Measurements from ENCODE around the gene CCL8. TPM values are rescaled to one million over a fixed set of nuclear protein-coding genes. Genes with fewer than 3 reads are reported as not detected.
A peak's percentile ranks its signal among the peaks of the same experiment; 100 is the strongest.

CCL8 gene
- total and polyA plus RNA-seq, 2 of the 4 experiments (the other 2 are of a cell fraction), result not detected

GRCh38 chr17:34314279-34314678, 5.0 kb upstream of the CCL8 start:
- peak; percentile 52 for DNase-seq
- dilution Hi-C loops (cut with HindIII; ENCODE audit: low sequenced_read_pairs, unreplicated experiment), result no loop called here
- WGBS, 2 experiments (ENCODE audit: extremely low coverage in 2 of 2, insufficient read length in 1 of 2), result 75% methylated on average over 2 of the region's 4 CpGs; no CpG with 5 or more reads in 1 of the 2 experiments
- Histone ChIP-seq H2AFZ (replicated peaks; ENCODE audit: low read length, poor library complexity) (no peak overlapping the region), H3K9ac (ENCODE audit: low read depth, low read length) (no peak overlapping the region), H3K36me3 (ENCODE audit: control insufficient read depth, insufficient read depth, low read length) (no peaks in the 10 kb centered on the region), H3K79me1 (ENCODE audit: low read depth in 1 of 2, low read length in 2 of 2) (no peaks in the 10 kb centered on the region), H3K9me1 (ENCODE audit: insufficient read depth, low read length) (no peaks in the 10 kb centered on the region), H2AK9ac (replicated peaks; ENCODE audit: low read depth, low read length, poor library complexity) (no peak overlapping the region), H3K18ac (ENCODE audit: low read depth, low read length) (peak overlapping the region; percentile 81; the same call in 1 of the 2 replicates), H4K8ac (ENCODE audit: low read depth in 2 of 2, low read length in 2 of 2) (peak overlapping the region in 1 of 2 experiments; percentile 17; a peak in 1 of 4 replicates), H3K4me3 (ENCODE audit: insufficient read depth, low read depth, low read length) (no peak overlapping the region), H4K20me1 (ENCODE audit: insufficient read depth, low read length) (no peaks in the 10 kb centered on the region), H3K56ac (ENCODE audit: extremely low read depth, insufficient read depth, low read length) (no peak overlapping the region), H2BK20ac (ENCODE audit: low read depth, low read length) (peak overlapping the region; percentile 36; the same call in 1 of the 2 replicates), H4K5ac (ENCODE audit: low read depth, low read length) (peak overlapping the region; percentile 77), H3K4me2 (ENCODE audit: low read depth, low read length) (peak overlapping the region; percentile 70), H3K23ac (ENCODE audit: low read depth, low read length) (no peak overlapping the region), H3K4ac (ENCODE audit: low read depth, low read length) (peak overlapping the region; percentile 21; the same call in 1 of the 2 replicates), H3K27ac (ENCODE audit: insufficient read depth, low read length) (peak overlapping the region; percentile 66; the same call in 1 of the 2 replicates), H3K9me3 (ENCODE audit: control insufficient read depth, insufficient read depth, low read length) (no peaks in the 10 kb centered on the region), H2AK5ac (ENCODE audit: low read depth, low read length) (no peak overlapping the region), H4K91ac (ENCODE audit: insufficient read depth, low read depth, low read length) (peak overlapping the region; percentile 16; the same call in 1 of the 2 replicates), H3K14ac (replicated peaks; ENCODE audit: low read depth, low read length) (no peak overlapping the region), H3K4me1 (ENCODE audit: control insufficient read depth, insufficient read depth, low read length) (peaks cover 9% of the 10 kb centered on the region; the same call in 1 of the 2 replicates), H3K27me3 (ENCODE audit: control insufficient read depth, insufficient read depth, low read length) (no peaks in the 10 kb centered on the region), H2BK15ac (ENCODE audit: low read depth, low read length) (no peak overlapping the region), H2BK5ac (ENCODE audit: low read depth, low read length, poor library complexity, severe bottlenecking) (peak overlapping the region; percentile 37), H2BK120ac (ENCODE audit: low read depth, low read length) (peak overlapping the region; percentile 25; the same call in 1 of the 2 replicates)
- no peak for TF ChIP-seq MXI1 (IDR thresholded peaks at IDR 0.05; ENCODE audit: borderline replicate concordance, low read depth, low read length)
- peak; percentile 81 for TF ChIP-seq CEBPB (IDR thresholded peaks at IDR 0.05; ENCODE audit: low read depth, low read length)
- TF ChIP-seq RAD21 (IDR thresholded peaks at IDR 0.05; ENCODE audit: low read length), result no peak
- TF ChIP-seq MAZ (IDR thresholded peaks at IDR 0.05; ENCODE audit: borderline replicate concordance, low read depth, low read length), result no peak
- no peak for TF ChIP-seq RCOR1 (IDR thresholded peaks at IDR 0.05; ENCODE audit: insufficient replicate concordance, low read length)
- TF ChIP-seq POLR2A (IDR thresholded peaks at IDR 0.05; ENCODE audit: low read depth, low read length), result no peak
- intact Hi-C loops (cut with micrococcal nuclease), result loop anchor here (2.0 to 5.0 kb wide), 2 partner anchors 38 to 47 kb away; no protein-coding TSS in a partner anchor
- ChIA-PET POLR2A (ENCODE audit: unreplicated experiment) (no interaction called here), CTCF (no interaction called here)
- in situ Hi-C loops (cut with MboI; ENCODE audit: low sequenced_read_pairs), result no loop called here
- ATAC-seq (ENCODE audit: low read depth), result peak; percentile 65
- no TSS peak for BruUV-seq (replicated peaks)

All from IMR-90 (cell line).